ENCODE results near the gene RBM6. TPM values are rescaled to one million over a fixed set of nuclear protein-coding genes. Genes with fewer than 3 reads are reported as not detected.

RBM6 gene
- total and polyA plus RNA-seq, 9 of the 15 experiments (the other 6 are each of a cell fraction or from before 2014, with no cell fraction given), result 19.9 to 82.2 (median 57.8) TPM

GRCh38 chr3:49906073-49906743 lies 33.7 kb upstream of the RBM6 start (continued):
- TF ChIP-seq PBX2 (CRISPR knock-in tag; IDR thresholded peaks at IDR 0.05; ENCODE audit: low read depth) (no peak), PBX2 (tag; conservative IDR thresholded peaks at IDR 0.05; ENCODE audit: low read depth) (no peak), SAP30 (IDR thresholded peaks at IDR 0.05; ENCODE audit: borderline replicate concordance, insufficient read depth, low read depth, low read length, poor library complexity, severe bottlenecking) (no peak), HDGF (IDR thresholded peaks at IDR 0.05) (no peak), CHD4 (IDR thresholded peaks at IDR 0.05; ENCODE audit: insufficient read depth, insufficient replicate concordance, low read depth, low read length, poor library complexity, severe bottlenecking) (no peak), SAFB (IDR thresholded peaks at IDR 0.05; ENCODE audit: borderline replicate concordance, low read depth, low read length) (no peak), PHF8 (IDR thresholded peaks at IDR 0.05; ENCODE audit: borderline replicate concordance, low read length) (peak; percentile 14; the same call in 1 of the 2 replicates), MECOM (CRISPR knock-in tag; IDR thresholded peaks at IDR 0.05) (no peak), PHF21A (IDR thresholded peaks at IDR 0.05; ENCODE audit: borderline replicate concordance, low read depth) (no peak), ZNF282 (CRISPR knock-in tag; IDR thresholded peaks at IDR 0.05) (no peak), ETS2 (tag; IDR thresholded peaks at IDR 0.05; ENCODE audit: borderline replicate concordance, poor library complexity, severe bottlenecking) (no peak), CBX3 (IDR thresholded peaks at IDR 0.05; ENCODE audit: borderline replicate concordance in 1 of 2, low read length in 2 of 2) (no peak), EGR1 (conservative IDR thresholded peaks at IDR 0.05) (peak; percentile 48; the same call in 1 of the 2 replicates), MBD2 (IDR thresholded peaks at IDR 0.05; ENCODE audit: borderline replicate concordance, low read depth) (no peak), POLR2B (IDR thresholded peaks at IDR 0.05; ENCODE audit: low read depth, partially characterized antibody) (no peak)
- TF ChIP-seq, protein P1, sequence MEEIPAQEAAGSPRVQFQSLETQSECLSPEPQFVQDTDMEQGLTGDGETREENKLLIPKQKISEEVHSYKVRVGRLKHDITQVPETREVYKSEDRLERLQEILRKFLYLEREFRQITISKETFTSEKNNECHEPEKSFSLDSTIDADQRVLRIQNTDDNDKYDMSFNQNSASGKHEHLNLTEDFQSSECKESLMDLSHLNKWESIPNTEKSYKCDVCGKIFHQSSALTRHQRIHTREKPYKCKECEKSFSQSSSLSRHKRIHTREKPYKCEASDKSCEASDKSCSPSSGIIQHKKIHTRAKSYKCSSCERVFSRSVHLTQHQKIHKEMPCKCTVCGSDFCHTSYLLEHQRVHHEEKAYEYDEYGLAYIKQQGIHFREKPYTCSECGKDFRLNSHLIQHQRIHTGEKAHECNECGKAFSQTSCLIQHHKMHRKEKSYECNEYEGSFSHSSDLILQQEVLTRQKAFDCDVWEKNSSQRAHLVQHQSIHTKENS (CRISPR knock-in tag; IDR thresholded peaks at IDR 0.05), result no peak
- TF ChIP-seq, protein P2, sequence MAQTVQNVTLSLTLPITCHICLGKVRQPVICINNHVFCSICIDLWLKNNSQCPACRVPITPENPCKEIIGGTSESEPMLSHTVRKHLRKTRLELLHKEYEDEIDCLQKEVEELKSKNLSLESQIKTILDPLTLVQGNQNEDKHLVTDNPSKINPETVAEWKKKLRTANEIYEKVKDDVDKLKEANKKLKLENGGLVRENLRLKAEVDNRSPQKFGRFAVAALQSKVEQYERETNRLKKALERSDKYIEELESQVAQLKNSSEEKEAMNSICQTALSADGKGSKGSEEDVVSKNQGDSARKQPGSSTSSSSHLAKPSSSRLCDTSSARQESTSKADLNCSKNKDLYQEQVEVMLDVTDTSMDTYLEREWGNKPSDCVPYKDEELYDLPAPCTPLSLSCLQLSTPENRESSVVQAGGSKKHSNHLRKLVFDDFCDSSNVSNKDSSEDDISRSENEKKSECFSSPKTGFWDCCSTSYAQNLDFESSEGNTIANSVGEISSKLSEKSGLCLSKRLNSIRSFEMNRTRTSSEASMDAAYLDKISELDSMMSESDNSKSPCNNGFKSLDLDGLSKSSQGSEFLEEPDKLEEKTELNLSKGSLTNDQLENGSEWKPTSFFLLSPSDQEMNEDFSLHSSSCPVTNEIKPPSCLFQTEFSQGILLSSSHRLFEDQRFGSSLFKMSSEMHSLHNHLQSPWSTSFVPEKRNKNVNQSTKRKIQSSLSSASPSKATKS (CRISPR knock-in tag; IDR thresholded peaks at IDR 0.05), result no peak
- TF ChIP-seq, protein P3, sequence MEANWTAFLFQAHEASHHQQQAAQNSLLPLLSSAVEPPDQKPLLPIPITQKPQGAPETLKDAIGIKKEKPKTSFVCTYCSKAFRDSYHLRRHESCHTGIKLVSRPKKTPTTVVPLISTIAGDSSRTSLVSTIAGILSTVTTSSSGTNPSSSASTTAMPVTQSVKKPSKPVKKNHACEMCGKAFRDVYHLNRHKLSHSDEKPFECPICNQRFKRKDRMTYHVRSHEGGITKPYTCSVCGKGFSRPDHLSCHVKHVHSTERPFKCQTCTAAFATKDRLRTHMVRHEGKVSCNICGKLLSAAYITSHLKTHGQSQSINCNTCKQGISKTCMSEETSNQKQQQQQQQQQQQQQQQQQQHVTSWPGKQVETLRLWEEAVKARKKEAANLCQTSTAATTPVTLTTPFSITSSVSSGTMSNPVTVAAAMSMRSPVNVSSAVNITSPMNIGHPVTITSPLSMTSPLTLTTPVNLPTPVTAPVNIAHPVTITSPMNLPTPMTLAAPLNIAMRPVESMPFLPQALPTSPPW (CRISPR knock-in tag; IDR thresholded peaks at IDR 0.05), result peak; percentile 76
- TF ChIP-seq, protein P4, sequence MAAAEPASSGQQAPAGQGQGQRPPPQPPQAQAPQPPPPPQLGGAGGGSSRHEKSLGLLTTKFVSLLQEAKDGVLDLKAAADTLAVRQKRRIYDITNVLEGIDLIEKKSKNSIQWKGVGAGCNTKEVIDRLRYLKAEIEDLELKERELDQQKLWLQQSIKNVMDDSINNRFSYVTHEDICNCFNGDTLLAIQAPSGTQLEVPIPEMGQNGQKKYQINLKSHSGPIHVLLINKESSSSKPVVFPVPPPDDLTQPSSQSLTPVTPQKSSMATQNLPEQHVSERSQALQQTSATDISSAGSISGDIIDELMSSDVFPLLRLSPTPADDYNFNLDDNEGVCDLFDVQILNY (CRISPR knock-in tag; IDR thresholded peaks at IDR 0.05), result no peak
